NCI-H446 treated with DMSO at 0.1 percent for 48 hours (cell line): Measurements from ENCODE around the gene GPT2.

Source experiments
- DNase-seq: peaks from one replicate; lab custom pipeline; 2025; lab: John Stamatoyannopoulos, UW

Gene GPT2

DNA sequence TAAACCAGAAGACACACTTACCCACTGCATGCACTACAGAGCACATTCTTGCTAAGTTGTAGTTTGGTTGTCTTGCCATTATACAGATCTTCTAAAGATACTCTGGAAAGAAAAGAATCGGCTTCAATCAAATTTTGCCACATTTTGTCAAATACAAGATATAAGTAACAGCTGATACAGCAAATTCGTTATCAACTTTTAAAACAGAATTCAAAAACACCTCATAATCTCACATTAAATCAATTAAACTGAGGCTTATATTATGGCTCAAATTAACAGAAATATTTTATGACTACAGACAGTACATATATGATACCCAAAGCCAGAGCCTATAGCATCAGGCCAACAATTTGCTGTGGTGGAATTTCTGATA lies 83.9 kb downstream of the GPT2 start:
- no peak for DNase-seq

DNA sequence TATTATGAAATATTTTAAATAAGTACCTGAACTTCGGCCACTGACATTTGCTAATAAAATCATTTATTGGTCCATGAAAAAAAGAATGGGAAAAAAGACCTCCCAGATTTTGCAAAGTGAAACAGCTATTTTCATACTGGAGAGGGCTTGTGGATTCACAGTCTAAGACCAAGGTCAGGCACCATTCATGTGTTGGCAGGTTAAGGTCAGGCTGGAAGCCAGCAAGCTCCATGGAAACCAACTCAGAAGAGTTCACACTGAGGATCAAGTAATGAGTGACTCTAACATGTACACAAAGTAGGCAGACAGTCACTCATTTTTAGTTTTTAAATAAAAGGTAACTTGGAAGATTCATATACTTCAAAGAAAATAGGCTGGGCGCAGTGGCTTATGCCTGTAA lies 85.9 kb downstream of the GPT2 start:
- DNase-seq, result no peak

DNA sequence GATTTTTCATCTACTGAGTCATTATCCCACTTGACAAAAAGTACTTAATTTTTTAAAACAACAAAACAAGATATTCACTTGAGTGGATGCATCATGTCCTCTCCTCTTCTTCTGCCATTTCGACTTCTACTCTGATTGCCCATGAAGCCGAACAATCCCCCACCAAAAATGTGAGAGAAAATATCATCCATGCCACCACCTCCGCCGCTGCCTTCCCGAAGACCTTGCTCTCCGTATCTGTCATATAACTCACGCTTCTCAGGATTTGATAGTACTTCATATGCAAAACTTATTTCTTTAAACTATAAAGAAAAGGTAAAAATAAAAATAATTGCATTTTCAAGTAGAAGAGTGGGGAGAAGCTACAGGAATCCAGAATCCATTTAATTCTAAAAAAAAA lies 87.1 kb downstream of the GPT2 start:
- DNase-seq, result no peak

DNA sequence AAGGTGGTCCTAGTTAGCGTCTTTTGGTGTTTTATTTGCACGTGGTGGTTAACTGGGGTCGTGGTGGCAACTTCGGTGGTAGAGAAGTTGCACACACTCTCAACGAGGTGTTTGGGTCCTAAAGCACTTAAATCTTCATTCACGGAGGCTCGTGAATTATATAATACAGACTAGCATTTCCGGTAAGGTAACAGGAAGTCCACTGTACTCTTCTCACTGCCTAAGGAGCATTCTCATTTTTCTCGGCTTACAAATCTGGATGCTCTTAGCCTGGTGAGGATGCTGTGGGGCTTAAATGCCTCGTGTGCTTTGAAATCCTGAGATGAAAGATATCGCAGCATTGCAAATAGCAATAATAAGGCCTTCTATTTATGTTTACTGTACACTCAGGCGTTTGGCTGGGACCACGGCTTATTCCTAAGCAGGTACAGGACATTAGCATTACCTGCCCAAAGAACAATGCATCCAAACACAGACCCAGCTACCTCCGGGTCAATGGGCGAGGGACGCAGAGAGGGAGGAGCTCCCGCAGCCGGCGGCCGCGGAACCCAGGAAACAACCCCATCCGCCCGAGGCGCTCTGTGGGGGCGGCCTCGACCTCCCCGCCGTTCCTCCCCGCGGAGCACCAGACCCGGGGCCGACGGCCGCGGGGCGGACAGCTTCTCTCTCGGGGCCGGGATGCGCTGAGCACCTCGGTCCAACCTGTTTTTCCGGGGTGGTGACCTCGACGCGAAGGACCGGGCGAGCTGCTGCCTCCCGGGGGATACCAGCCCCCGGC lies 88.5 kb downstream of the GPT2 start:
- no peak for DNase-seq

DNA sequence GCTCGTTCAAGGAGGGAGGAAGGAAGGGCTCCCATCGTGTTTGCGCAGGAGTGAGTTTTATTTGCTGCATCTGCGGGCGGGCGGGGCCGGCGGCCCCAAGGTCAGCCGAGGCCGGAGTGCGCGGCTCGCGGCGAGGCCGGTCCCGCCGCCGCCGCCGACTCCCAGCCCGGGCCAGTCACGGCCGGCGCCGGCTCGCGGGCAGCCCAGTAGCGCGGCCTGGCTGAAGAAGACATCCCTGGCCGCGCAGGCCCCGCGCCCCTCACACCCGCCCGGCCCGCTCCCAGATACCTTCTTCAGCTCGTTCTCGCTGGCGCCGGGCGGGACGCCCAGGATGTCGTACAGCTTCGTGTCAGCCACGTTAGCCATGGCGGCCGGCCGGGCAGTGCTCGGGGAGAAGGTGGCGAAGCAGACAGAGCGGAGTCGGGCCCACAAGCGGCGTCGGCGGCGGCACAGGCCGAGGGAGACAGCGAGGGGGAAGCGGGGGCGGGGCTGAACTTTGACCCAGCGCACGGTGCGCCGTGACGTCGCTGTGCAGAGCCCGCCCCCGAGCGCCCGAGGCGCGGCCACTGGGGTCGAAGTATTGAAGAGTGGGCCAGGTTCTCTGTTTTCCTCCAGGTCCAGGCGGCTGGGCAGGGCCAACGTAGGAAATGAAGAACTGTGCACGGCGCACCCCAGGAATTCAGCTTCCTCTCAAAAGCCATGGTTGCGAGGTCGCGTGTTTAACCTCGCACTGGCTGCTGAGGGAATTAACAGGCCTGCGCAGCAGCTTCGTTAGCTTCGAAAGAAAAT lies 89.2 kb downstream of the GPT2 start, which contains the start of gene DNAJA2:
TSS of gene DNAJA2 (minus strand) at position 468 of the 789 bp plus-strand sequence. CDS start at position 366, 102 bp downstream.
- DNase-seq, result peak; percentile 64

DNA sequence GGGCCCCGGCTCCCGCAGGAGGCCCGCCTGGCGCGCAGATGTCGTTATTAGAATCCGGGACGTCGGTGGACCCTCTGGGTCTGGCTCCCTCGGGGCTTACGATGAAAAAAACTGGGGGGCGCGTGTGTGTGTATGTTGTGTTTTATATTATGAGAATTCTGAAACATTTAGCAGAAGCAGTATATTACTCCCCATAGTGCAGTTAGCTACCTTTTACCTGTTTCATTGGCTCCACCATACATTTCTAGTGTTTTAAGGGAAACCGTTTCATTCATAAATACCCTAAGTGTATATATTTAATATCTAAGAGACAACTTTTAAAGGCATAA lies 89.8 kb downstream of the GPT2 start:
- DNase-seq, result no peak

DNA sequence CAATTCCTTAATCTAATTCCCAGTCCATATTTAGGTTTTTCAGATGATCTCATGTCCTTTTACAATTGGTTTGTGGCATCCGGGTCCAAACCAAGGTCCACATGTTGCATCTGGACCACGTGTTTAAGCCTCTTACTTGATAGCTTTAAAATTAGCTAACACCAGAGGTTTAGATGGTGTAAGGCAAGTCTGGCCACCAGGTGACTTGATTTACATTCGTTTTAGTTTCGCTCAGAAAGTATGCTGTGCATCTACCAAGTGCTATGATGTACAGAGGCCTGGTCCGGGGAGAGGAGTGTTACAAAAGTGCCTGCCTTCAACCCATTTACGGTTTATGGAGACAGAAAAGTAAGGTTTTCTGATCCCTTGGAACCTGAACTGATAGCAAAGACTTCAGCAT lies 90.2 kb downstream of the GPT2 start:
- no peak for DNase-seq

DNA sequence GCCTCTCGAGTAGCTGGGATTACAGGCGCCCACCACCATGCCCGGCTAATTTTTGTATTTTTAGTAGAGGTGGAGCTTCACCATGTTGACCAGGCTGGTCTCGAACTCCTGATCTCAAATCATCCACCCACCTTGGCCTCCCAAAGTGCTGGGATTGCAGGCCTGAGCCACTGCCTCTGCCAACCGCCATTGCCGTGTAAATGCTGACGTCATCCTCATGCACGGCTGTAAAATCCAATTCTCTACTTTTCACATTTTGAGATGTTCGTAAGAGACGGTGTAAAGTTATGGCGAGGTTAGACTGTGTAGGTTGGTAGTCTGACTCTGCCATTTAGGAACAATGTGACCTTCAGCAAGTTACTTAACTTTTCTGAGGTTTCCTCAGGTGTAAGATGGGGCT lies 91.0 kb downstream of the GPT2 start:
- no peak for DNase-seq

DNA sequence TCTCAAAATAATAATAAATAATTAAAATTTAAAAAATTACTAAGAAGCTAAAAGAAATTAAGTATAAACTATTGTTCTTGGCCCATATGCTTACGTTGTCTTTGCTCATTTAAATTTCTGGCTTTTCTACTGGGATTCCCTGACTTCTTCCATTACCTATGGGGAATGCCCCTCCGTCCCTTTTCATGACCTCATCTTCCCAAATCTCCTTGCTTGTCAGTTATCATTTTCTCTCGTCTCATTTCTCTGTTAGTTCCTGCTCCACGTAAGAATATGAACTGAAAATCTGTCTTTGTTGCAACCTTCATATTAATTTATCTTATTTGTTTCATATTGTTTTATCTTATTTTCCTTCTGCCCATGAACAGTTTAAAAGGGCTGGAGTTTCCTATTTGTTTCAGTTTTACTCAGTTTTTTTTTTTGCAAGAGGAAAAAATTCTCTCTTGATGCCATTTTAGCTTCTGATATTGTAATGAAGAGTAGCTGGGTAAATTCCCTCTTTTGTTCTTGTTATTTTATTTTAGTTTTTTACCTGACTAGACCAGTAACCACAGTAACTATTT lies 91.8 kb downstream of the GPT2 start:
- no peak for DNase-seq

DNA sequence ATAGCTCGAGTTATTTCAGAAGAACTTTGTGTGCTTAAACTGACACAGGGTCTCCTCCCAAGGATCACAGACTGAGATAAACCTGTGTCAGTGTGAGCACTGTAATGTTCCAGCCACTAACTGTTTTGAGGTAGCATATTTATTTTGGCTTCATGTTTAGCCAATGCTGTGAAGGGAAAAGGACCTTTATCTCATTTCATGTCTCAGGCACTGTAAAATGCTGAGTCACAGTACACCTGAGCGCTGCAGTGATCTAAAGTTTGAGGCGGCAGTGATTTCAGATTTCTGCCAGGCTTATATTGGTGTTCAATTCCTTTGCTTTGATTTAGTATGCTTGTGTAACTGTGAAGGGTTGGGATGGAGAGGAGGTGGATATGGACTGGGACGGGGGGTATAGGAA lies 92.4 kb downstream of the GPT2 start:
- no peak for DNase-seq
